Activated naive CD8-positive, alpha-beta T cell treated with anti-CD3 and anti-CD28 coated beads, Interleukin-2, amount 50 U/mL, for 24 hours (primary cell): ENCODE results near the gene MED9.
"Not testable (repeated sequence)": the region's sequence is repeated elsewhere in the genome, so short reads cannot be mapped to it uniquely, and the experiment has no call there.

Source experiments
- ATAC-seq: fragments of 150-1000 bp; cut with Tn5 transposase; one replicate; pipeline ENCODE4 v1.10.0; 2021
- DNase-seq: peaks from one replicate; pipeline ENCODE4 v3.0.0; 2021
- H3K27ac Mint-ChIP-seq: one replicate; pipeline ENCODE4 v1.8.0; 2021; ENCODE audit warnings: mild to moderate bottlenecking, mixed read lengths
- H3K27me3 Mint-ChIP-seq: one replicate; pipeline ENCODE4 v1.8.0; 2021; ENCODE audit warnings: mixed read lengths
- H3K36me3 Mint-ChIP-seq: one replicate; pipeline ENCODE4 v1.8.0; 2021; ENCODE audit warnings: low read depth, mixed read lengths
- H3K4me1 Mint-ChIP-seq: one replicate; pipeline ENCODE4 v1.8.0; 2021; ENCODE audit warnings: mixed read lengths
- H3K4me3 Mint-ChIP-seq: one replicate; pipeline ENCODE4 v1.8.0; 2021; ENCODE audit warnings: mild to moderate bottlenecking, moderate library complexity, mixed read lengths
- H3K9me3 Mint-ChIP-seq: one replicate; pipeline ENCODE4 v1.8.0; 2021; ENCODE audit warnings: mixed read lengths

The MED9 gene

GRCh38 chr17:17466511-17466910 lies 10.3 kb upstream of the MED9 start:
- Mint-ChIP-seq H3K27ac (no peak overlapping the region), H3K4me1 (no peaks in the 10 kb centered on the region), H3K4me3 (no peak overlapping the region), H3K27me3 (peaks cover 2% of the 10 kb centered on the region), H3K36me3 (no peaks in the 10 kb centered on the region), H3K9me3 (no peaks in the 10 kb centered on the region)
- DNase-seq (no peak), ATAC-seq (no peak)

GRCh38 chr17:17467016-17467415 lies 9.8 kb upstream of the MED9 start:
- Mint-ChIP-seq H3K9me3 (no peaks in the 10 kb centered on the region), H3K27me3 (peaks cover 2% of the 10 kb centered on the region), H3K4me1 (no peaks in the 10 kb centered on the region), H3K27ac (no peak overlapping the region), H3K4me3 (no peak overlapping the region), H3K36me3 (no peaks in the 10 kb centered on the region)
- ATAC-seq: no peak
- no peak for DNase-seq

- Mint-ChIP-seq H3K4me1 (peaks cover 2% of the 10 kb centered on the region), H3K36me3 (no peaks in the 10 kb centered on the region), H3K9me3 (no peaks in the 10 kb centered on the region), H3K4me3 (no peak overlapping the region), H3K27ac (no peak overlapping the region), H3K27me3 (peaks cover 2% of the 10 kb centered on the region)
- ATAC-seq (no peak), DNase-seq (no peak)
Measured at GRCh38 chr17:17467720-17468119, 9.1 kb upstream of the MED9 start.

- H3K27ac Mint-ChIP-seq: no peak overlapping the region
- no peak for DNase-seq
- H3K27me3 Mint-ChIP-seq: peaks cover 2% of the 10 kb centered on the region
- no peaks in the 10 kb centered on the region for H3K36me3 Mint-ChIP-seq
- H3K4me1 Mint-ChIP-seq: peaks cover 3% of the 10 kb centered on the region
- no peak for ATAC-seq
- H3K9me3 Mint-ChIP-seq: no peaks in the 10 kb centered on the region
- no peak overlapping the region for H3K4me3 Mint-ChIP-seq
Measured at GRCh38 chr17:17468217-17469010, 8.4 kb upstream of the MED9 start.

DNA sequence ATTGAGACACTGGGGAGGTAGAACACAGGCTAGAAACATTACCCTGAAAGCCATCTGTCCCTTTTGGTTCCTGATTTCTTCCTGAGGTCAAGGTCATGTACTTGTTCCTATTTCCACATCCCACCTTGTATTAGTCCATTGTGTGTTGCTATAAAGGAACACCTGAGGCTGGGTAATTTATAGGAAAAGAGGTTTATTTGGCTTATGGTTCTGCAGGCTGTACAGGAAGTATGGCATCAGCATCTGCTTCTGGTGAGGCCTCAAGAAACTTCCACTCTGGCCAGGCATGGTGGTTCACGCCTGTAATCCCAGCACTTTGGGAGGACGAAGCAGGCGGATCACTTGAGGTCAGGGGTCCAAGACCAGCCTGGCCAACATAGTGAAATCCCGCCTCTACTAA lies 7.4 kb upstream of the MED9 start:
- Mint-ChIP-seq H3K4me1 (peaks cover 3% of the 10 kb centered on the region), H3K27me3 (peaks cover 2% of the 10 kb centered on the region), H3K36me3 (no peaks in the 10 kb centered on the region), H3K27ac (no peak overlapping the region), H3K4me3 (no peak overlapping the region), H3K9me3 (no peaks in the 10 kb centered on the region)
- no peak for ATAC-seq
- DNase-seq: no peak

DNA sequence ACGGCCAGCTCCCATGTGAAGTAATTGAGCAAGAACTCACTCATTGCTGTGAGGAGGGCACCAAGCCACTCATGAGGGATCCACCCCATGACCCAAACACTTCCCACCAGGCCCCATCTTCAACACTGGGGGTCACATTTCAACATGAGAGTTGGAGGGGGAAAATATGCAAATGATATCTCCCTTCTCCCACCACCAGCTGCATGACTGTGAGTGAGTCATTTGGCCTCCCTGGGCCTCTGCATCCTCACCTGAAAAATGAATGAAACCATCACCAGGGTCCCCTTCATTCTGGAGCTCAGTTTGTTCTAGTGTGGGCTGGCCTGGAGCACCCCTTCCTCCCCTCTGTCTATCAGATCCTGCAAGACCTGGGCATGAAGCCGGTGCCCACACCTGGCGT lies 6.8 kb upstream of the MED9 start:
- Mint-ChIP-seq H3K27me3 (peaks cover under 1% of the 10 kb centered on the region), H3K4me1 (peaks cover 3% of the 10 kb centered on the region), H3K4me3 (no peak overlapping the region), H3K27ac (no peak overlapping the region), H3K36me3 (no peaks in the 10 kb centered on the region), H3K9me3 (no peaks in the 10 kb centered on the region)
- ATAC-seq (peak; percentile 57), DNase-seq (no peak)

DNA sequence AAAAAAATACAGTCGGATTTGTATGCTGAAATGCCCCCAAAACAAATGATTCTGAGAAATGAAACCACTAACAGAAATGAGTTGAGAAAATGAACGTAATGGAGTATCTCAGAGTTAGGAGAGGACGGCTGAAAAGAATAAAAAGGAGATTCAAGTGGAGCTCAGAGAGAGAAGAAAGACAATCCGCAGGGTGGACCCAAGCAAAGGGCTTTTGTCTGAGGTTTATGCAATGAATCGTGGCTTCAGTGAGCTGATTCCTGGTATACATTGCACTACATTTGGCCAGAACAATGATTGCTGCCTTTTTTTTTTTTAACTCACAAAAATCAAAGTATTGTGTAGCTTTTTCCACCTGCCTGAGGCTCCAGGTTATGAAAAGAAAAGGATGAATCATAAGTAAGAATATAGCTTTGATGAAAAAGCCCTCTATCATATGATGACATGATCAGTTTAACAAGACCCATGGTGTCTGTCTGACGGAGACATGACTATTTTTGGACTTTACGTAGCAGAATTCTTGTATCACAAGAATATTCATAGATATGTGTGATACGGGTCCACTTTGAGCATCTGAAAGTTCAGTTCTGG lies 4.4 kb upstream of the MED9 start:
- no peak overlapping the region for H3K4me3 Mint-ChIP-seq
- peaks cover 15% of the 10 kb centered on the region for H3K4me1 Mint-ChIP-seq
- no peaks in the 10 kb centered on the region for H3K9me3 Mint-ChIP-seq
- H3K27me3 Mint-ChIP-seq: peaks cover 1% of the 10 kb centered on the region
- ATAC-seq (no peak), DNase-seq (no peak)
- peaks cover 4% of the 10 kb centered on the region for H3K36me3 Mint-ChIP-seq
- H3K27ac Mint-ChIP-seq: no peak overlapping the region

- Mint-ChIP-seq H3K4me3 (no peak overlapping the region), H3K36me3 (peaks cover 6% of the 10 kb centered on the region), H3K9me3 (no peaks in the 10 kb centered on the region), H3K27me3 (peaks cover 1% of the 10 kb centered on the region), H3K4me1 (peaks cover 31% of the 10 kb centered on the region), H3K27ac (no peak overlapping the region)
- DNase-seq (no peak), ATAC-seq (no peak)
Measured at GRCh38 chr17:17474341-17474740, 2.5 kb upstream of the MED9 start.

DNA sequence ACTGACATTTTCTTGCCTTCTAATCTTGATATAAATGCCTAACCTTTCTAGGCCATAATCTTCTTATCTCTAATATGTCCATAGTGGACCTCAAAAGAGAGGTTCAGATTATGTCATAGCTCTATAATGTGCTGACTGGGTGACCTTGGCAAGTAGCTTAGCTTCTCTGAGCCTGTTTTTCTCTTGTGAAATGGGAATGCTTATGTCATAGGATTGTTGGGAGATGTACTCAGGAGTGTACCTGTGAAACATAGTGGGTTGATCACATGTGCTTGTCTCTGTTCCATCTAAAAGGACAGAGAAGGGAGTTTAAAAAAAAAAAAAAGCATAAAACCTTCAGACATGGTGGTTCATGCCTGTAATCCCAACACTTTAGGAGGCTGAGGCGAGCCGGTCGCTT lies 2.4 kb downstream of the MED9 start:
- H3K36me3 Mint-ChIP-seq: peaks cover 21% of the 10 kb centered on the region
- peaks cover 68% of the 10 kb centered on the region for H3K4me1 Mint-ChIP-seq
- H3K9me3 Mint-ChIP-seq: no peaks in the 10 kb centered on the region
- peak overlapping the region; percentile 4 for H3K4me3 Mint-ChIP-seq
- peaks cover 1% of the 10 kb centered on the region for H3K27me3 Mint-ChIP-seq
- no peak for ATAC-seq
- H3K27ac Mint-ChIP-seq: no peak overlapping the region
- no peak for DNase-seq

DNA sequence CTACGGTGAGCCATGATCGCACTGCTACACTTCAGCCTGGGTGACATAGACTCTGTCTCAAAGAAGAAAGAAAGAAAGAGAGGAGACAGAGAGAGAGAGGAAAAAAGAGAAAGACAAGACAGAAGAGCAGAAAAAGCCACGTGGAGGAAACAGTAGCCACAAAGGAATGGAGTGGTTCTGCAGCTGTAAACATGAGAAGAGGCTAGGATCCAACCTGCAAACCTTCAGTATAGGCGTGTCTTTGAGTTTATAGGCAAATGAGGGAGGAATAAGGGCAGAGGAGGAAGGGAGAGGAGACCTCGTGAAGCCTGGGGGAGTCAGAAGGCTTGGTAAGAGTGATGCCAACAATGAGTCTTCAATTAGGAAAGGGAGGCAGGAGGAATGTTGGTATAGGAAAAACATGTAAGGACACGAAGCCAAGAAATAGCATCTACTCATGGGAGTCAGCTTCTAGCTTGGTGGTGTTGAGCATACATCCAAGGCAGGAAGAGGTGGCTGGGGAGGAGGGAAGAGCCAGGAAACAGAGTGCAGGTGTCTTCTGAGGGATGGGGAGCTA lies 3.9 kb downstream of the MED9 start:
- Mint-ChIP-seq H3K36me3 (peaks cover 26% of the 10 kb centered on the region), H3K27me3 (peaks cover 1% of the 10 kb centered on the region), H3K9me3 (no peaks in the 10 kb centered on the region), H3K4me3 (no peak overlapping the region), H3K4me1 (peaks cover 78% of the 10 kb centered on the region), H3K27ac (peak overlapping the region; percentile 41)
- no peak for ATAC-seq
- no peak for DNase-seq

GRCh38 chr17:17481860-17482259 lies 5.1 kb downstream of the MED9 start:
- Mint-ChIP-seq H3K27me3 (no peaks in the 10 kb centered on the region), H3K9me3 (no peaks in the 10 kb centered on the region), H3K4me3 (no peak overlapping the region), H3K27ac (no peak overlapping the region), H3K4me1 (peaks cover 75% of the 10 kb centered on the region), H3K36me3 (peaks cover 27% of the 10 kb centered on the region)
- ATAC-seq (no peak), DNase-seq (no peak)

- H3K4me3 Mint-ChIP-seq: peak overlapping the region; percentile 31
- H3K36me3 Mint-ChIP-seq: peaks cover 34% of the 10 kb centered on the region
- H3K27ac Mint-ChIP-seq: peak overlapping the region; percentile 47
- ATAC-seq: peak; percentile 100
- peaks cover 69% of the 10 kb centered on the region for H3K4me1 Mint-ChIP-seq
- no peaks in the 10 kb centered on the region for H3K9me3 Mint-ChIP-seq
- no peaks in the 10 kb centered on the region for H3K27me3 Mint-ChIP-seq
- DNase-seq: peak; percentile 57
Measured at GRCh38 chr17:17484451-17484899, 7.7 kb downstream of the MED9 start.

DNA sequence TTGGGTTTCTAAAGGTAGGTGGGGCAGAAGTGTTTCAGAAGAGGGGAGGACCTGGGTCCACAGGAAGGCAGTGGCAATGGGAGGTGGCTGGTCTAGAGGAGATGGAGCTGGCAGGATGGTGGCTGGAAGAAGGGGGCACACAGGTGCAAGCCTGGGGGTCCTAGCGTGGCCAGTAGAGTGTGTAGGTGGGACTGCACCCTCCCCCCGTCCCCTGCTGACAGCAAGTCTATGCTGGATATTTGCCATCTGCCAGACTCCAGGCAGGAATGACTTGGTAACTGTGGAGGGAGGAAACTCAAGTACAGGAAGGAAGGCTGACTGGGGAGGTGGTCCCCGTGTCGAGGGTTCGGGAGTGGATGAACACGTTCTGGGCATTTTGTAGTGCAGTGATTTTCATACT lies 8.6 kb downstream of the MED9 start:
- ATAC-seq (no peak), DNase-seq (no peak)
- Mint-ChIP-seq H3K4me1 (peaks cover 60% of the 10 kb centered on the region), H3K27ac (no peak overlapping the region), H3K27me3 (no peaks in the 10 kb centered on the region), H3K9me3 (no peaks in the 10 kb centered on the region), H3K4me3 (no peak overlapping the region), H3K36me3 (peaks cover 34% of the 10 kb centered on the region)

GRCh38 chr17:17486416-17486815 lies 9.6 kb downstream of the MED9 start:
- Mint-ChIP-seq H3K4me1 (peaks cover 50% of the 10 kb centered on the region), H3K36me3 (peaks cover 30% of the 10 kb centered on the region)
- not testable (repeated sequence) for DNase-seq, H3K9me3 Mint-ChIP-seq, H3K27me3 Mint-ChIP-seq, ATAC-seq, H3K27ac Mint-ChIP-seq, H3K4me3 Mint-ChIP-seq

GRCh38 chr17:17487998-17488397 lies 11.2 kb downstream of the MED9 start:
- Mint-ChIP-seq H3K27ac (no peak overlapping the region), H3K4me3 (no peak overlapping the region)

More at GRCh38 chr17:17487998-17488397, 11.2 kb downstream of the MED9 start:
- DNase-seq (no peak), ATAC-seq (no peak)
- no peaks in the 10 kb centered on the region for H3K27me3 Mint-ChIP-seq
- H3K9me3 Mint-ChIP-seq: no peaks in the 10 kb centered on the region
- peaks cover 39% of the 10 kb centered on the region for H3K4me1 Mint-ChIP-seq
- peaks cover 27% of the 10 kb centered on the region for H3K36me3 Mint-ChIP-seq
